Putamen (tissue), 1 donor: ENCODE data around the gene PCDHGB1.
"Not testable (repeated sequence)": the region's sequence is repeated elsewhere in the genome, so short reads cannot be mapped to it uniquely, and the experiment has no call there.

Source experiments
- DNase-seq: peaks from one replicate; pipeline ENCODE4 v3.0.0-alpha.2; 2016; ENCODE audit warnings: low spot score

The PCDHGB1 gene

DNA sequence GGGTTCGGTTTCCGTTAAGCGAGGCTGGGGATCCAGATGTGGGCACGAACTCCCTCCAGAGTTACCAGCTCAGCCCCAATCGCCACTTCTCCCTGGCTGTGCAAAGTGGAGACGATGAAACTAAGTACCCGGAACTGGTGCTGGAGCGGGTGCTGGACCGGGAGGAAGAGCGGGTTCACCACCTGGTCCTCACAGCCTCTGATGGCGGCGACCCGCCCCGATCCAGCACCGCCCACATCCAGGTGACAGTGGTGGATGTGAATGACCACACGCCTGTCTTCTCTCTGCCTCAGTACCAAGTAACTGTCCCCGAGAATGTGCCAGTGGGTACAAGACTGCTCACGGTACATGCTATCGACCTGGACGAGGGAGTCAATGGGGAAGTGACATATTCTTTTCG lies 33.4 kb downstream of the PCDHGB1 start:
- no peak for DNase-seq

DNA sequence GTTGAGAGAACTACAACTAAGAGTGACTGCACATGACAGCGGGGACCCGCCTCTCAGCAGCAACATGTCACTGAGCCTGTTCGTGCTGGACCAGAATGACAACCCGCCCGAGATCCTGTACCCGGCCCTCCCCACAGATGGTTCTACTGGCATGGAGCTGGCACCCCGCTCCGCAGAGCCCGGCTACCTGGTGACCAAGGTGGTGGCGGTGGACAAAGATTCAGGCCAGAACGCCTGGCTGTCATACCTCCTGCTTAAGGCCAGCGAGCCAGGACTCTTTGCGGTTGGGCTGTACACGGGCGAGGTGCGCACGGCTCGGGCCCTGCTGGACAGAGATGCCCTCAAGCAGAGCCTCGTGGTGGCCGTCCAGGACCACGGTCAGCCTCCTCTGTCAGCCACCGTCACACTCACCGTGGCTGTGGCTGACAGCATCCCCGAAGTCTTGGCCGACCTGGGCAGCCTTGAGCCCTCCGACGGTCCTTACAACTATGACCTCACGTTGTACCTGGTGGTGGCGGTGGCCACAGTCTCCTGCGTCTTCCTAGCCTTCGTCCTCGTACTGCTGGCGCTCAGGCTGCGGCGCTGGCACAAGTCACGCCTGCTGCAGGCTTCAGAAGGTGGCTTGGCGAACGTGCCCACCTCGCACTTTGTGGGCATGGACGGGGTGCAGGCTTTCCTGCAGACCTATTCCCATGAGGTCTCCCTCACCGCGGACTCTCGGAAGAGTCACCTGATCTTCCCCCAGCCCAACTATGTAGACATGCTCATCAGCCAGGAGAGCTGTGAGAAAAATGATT lies 34.8 kb downstream of the PCDHGB1 start:
- DNase-seq = no peak

DNA sequence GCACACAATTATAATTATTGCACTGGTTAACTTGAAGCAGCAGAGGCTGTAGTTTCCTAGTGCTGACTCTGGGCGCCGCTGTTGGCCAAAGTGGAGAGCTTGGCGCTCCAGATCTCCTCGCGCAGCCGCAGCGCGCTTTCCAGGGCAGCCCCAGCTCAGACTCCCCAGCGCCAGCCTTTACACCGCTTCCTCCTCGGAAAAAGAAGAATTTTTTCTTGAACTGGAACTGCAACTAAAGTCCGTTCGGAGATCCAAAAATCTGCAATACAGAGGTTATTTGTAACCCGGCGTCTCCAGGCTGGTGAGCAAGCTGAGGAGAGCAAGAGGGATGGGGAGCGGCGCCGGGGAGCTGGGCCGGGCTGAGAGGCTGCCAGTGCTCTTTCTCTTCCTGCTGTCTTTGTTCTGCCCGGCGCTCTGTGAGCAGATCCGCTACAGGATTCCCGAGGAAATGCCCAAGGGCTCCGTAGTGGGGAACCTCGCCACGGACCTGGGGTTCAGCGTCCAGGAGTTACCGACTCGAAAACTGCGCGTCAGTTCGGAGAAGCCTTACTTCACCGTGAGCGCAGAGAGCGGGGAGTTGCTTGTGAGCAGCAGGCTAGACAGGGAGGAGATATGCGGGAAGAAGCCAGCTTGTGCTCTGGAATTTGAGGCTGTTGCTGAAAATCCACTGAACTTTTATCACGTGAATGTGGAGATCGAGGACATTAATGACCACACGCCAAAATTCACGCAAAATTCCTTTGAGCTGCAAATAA lies 37.8 kb downstream of the PCDHGB1 start, which contains the start of gene PCDHGB4:
Gene PCDHGB4 (plus strand): TSS at position 142 of the 755 bp plus-strand sequence. CDS start 187 bp downstream, at position 329.
- not testable (repeated sequence) for DNase-seq

GRCh38 chr5:141388661-141389060 lies 38.8 kb downstream of the PCDHGB1 start:
- no peak for DNase-seq

DNA sequence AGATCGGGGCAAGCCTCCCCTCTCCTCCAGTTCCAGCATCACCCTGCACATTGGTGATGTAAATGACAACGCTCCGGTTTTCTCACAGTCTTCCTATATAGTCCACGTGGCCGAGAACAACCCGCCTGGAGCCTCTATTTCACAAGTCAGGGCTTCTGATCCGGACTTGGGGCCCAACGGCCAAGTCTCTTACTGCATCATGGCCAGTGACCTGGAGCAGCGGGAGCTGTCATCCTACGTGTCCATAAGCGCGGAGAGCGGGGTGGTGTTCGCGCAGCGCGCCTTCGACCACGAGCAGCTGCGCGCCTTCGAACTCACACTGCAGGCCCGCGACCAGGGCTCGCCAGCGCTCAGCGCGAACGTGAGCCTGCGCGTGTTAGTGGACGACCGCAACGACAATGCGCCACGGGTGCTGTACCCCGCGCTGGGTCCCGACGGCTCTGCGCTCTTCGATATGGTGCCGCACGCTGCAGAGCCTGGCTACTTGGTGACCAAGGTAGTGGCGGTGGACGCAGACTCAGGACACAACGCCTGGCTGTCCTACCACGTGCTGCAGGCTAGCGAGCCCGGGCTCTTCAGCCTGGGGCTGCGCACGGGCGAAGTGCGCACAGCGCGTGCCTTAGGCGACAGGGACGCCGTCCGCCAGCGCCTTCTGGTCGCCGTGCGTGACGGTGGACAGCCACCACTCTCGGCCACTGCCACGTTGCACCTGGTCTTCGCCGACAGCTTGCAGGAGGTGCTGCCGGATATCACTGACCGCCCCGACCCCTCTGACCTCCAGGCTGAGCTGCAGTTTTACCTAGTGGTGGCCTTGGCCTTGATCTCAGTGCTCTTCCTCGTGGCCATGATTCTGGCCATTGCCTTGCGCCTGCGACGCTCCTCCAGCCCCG lies 39.5 kb downstream of the PCDHGB1 start:
- no peak for DNase-seq

DNA sequence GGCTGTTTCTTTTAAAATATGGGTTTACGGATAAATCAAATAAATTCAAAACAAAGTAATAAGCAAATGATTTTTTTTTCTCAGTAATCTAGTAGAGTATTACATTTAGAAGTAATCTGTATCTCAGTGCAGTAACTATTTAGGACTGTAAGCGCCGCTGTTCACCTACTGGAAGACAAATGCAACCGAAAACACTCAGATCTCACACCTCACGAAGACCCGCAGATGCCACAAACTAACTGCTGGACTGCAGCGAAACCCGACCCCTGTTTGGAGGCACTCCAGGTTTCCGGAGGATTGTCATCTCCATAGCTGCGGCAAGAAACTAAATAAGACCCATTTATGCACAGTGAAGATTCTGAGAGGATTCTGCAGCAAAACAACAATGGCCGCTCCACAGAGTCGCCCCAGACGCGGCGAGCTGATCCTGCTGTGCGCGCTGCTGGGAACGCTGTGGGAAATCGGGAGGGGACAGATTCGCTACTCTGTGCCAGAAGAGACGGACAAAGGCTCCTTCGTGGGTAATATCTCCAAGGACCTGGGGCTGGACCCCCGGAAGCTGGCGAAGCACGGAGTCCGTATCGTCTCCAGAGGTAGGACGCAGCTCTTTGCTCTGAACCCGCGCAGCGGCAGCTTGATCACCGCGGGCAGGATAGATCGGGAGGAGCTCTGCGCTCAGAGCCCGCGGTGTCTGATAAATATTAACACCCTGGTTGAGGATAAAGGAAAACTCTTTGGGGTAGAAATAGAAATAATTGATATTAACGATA lies 42.7 kb downstream of the PCDHGB1 start, which contains the start of gene PCDHGA8:
Gene PCDHGA8 (plus strand): TSS at position 205 of the 770 bp plus-strand sequence. CDS start 181 bp downstream, at position 386.
- DNase-seq = no peak

- DNase-seq = no peak
Observed at GRCh38 chr5:141393267-141393666, 43.4 kb downstream of the PCDHGB1 start.

- not testable (repeated sequence) for DNase-seq
Observed at GRCh38 chr5:141394401-141395187, 44.7 kb downstream of the PCDHGB1 start.

GRCh38 chr5:141397756-141398551 lies 48.1 kb downstream of the PCDHGB1 start, which contains the start of gene PCDHGB5:
PCDHGB5 (plus strand) TSS chr5:141397947; CDS start chr5:141398128, 181 bp downstream.
- DNase-seq = not testable (repeated sequence)

GRCh38 chr5:141398608-141399007 lies 48.7 kb downstream of the PCDHGB1 start:
- DNase-seq = no peak

GRCh38 chr5:141399555-141400258 lies 49.8 kb downstream of the PCDHGB1 start:
- DNase-seq = no peak
